Stimulated activated CD4-positive, alpha-beta T cell treated with anti-CD3 and anti-CD28 coated beads, Interleukin-1b, Interleukin-23, amount 100 ng/mL, for 1 hour (primary cell): ENCODE data around the gene TULP4.
"Not testable (repeated sequence)": the region's sequence is repeated elsewhere in the genome, so short reads cannot be mapped to it uniquely, and the experiment has no call there.

Source experiments
- DNase-seq, 2 donors: peaks; one replicate each; pipeline ENCODE4 v3.0.0-alpha.2; 2020; ENCODE audit warnings: low read depth in 2 of 2

TULP4 gene

DNA sequence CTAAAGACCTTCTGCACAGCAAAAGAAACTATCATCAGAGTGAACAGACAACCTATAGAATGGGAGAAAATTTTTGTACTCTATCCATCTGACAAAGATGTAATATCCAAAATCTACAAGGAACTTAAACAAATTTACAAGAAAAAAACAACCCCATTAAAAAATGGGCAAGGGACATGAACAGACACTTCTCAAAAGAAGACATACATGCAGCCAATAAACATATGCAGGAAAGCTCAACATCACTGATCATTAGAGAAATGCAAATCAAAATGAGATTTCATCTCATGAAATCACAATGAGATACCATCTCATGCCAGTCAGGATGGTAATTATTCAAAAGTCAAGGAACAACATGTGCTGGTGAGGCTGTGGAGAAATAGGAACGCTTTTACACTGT is 215.6 kb downstream of the TULP4 start:
- DNase-seq: not testable (repeated sequence)

DNA sequence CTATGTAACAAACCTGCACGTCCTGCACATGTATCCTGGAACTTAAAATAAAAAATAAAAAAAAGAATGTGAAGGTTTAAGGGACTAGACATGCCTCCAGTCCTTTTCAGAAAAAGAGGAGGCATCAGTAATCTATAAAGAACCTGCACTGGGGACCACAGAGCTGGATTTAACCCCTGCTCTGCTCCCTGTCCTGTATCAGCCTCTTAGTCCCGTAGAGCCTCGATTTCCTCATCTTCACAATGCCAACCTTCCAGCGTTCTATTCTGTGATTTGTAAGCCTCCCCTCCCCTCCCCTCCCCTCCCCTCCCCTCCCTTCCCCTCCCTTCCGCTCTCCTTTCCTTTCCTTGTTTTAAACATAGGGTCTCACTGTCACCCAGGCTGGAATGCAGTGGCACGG is 216.6 kb downstream of the TULP4 start:
- no peak for DNase-seq

DNA sequence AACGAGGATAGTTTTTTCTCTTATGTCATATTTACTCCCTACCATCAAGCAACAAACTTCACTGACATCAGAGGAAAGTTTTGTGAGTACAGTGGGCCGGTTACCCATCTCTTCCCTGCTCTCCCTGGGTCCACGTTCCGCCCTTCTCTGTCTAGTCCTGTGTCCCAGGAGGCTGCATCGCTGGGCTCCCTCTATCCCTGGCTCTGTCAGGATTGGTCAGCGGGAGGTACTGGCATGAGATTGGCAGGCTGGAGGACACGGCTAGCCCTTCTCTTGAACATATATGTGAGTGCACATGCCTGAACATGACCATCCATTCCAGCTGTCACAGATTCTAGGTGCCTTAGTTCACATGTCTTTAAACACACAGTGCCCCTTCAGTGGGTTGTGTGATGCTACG is 217.4 kb downstream of the TULP4 start:
- no peak for DNase-seq

- no peak for DNase-seq
These were observed 219.3 kb downstream of the TULP4 start for GRCh38 chr6:158531566-158531965.

DNA sequence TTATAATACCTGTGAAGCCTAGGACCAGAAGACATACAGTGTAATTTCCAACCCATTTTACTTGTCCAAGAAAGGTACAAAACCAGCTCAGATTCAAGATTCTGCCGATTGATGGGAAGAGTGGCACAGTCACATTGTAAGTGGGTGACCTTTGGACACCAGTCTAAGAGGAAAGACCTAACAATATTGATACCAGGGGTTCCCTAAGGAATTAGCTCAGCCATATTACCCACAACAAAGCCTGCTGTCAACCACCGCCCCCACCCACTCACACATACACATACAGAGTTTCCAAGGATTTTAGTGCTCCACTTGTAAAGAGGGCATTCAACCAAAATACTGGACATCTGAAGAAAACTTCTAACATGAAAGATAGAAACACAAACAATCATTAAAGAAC is 219.7 kb downstream of the TULP4 start:
- no peak for DNase-seq

DNA sequence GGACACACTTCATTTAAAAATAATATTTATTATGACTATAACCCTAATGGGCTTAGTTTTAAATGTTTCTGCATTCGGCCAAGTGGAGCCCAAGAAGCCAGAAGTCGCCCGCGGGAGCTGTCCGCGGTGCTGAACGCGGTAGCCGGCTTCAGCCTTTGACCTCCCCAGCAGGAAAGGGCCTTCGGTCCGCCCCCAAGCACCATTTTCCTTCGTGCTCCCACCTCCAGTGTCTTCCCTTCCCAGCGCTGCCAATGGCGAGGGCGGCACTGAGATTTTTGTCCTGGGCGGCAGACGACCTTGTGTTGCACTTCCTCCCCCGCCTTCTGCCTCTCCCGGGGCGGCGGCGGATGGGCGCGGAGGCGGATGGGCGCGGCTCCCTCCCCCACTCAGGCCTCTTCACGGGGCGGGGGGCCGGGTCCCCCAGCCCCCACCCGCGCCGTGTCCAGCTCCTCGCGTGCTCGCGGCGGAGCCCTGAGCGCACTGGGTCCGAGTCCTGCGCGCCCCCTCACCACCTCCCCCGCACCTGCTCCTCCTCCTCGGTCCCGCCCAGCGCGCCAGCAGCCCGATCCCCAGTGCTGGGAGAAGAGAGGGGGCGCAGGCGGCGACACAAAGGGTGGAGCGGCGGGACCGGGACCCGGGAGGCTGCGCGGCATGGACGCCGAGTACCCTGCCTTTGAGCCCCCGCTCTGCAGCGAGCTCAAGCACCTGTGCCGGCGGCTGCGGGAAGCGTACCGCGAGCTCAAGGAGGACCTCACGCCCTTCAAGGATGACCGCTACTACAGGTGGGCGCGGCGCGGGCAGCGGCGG is 224.0 kb downstream of the TULP4 start:
- DNase-seq: peak; percentile 40 to 47

DNA sequence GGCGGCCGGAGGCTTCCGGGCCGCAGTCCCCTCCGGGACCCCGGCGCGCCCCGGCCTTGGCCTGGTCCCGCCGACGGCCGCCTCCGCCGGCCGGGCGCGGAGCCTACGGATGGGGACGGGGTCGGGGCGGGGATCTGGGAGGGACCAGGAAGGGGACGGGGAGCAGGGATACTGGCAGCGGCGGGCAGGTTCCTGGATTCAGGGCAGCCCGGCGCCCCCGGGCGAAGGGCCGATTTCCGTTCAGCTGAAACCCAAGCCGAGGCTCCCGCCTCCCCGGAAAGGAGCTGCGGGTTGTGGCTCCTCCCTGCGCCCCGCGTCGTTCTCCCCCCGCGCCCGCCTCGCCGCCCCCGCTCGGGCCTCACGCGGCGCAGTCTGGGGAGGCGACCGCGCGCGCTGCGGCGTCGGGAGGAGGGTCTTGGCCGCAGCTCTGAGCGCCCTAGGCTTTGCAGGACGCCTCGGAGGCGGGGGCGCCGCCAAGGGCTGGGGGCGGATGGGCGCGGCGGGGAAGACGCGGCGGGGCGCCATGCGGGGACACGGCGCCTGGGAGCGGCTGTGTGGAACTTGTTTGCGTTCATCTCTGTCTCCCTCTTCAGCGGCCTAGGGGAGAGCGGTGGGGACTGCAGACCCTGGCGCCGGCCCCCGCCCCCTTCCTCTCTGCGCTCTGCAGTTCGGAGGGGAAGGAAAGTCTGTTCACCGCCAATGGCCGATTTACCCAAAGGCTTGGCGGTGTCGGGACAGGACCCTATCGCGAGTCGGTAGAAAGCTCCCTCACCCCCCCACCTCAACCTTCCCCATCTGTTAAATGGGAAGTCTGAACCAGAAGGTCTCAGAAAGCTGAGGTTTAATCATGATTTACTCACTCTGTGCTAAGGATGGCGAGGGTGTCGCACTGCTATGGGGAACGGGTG is 224.9 kb downstream of the TULP4 start:
- no peak for DNase-seq

GRCh38 chr6:158538741-158539140 is 226.5 kb downstream of the TULP4 start:
- DNase-seq: no peak

DNA sequence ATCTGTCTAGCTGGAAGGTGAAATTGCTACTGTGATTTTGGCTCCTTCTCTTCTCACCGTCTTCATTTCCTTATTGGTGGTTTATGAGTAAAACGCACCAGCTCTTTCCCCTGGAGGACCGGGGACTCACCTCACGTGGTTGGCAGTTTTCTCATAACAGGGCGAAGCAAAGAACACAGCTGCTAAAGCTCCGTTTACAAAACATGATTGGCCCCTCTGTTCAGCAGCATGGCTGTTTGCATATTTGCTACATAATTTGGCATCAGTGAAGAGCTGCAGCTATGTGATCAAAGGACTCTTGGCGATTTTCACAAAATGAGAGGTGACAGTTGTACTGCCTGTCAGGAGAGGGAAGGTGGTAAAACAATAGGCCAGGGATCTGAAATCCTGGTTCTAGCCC is 227.1 kb downstream of the TULP4 start:
- no peak for DNase-seq

DNA sequence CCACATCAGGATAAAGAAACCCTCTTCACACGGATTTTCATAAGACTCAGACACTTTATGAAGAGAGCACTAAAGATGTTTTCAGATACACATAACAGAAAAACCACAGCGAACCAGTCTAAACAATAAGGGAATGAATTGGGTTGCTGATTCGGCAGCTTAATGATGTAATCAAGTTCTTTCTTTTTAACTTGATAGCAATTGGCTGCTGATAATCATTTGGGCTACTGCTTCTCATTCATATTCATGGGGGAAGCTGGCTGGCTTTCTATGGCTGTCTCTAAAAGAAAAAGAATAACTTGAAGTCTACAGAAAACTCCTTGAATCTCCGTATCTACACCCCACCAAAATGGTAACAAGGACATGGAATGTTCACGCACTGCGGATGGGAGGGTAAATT is 227.6 kb downstream of the TULP4 start:
- no peak for DNase-seq

- DNase-seq: no peak
These were observed 231.4 kb downstream of the TULP4 start for GRCh38 chr6:158543606-158544185.

- DNase-seq: no peak
These were observed 232.2 kb downstream of the TULP4 start for GRCh38 chr6:158544428-158544827.

- no peak for DNase-seq
These were observed 233.0 kb downstream of the TULP4 start for GRCh38 chr6:158545043-158545966.

DNA sequence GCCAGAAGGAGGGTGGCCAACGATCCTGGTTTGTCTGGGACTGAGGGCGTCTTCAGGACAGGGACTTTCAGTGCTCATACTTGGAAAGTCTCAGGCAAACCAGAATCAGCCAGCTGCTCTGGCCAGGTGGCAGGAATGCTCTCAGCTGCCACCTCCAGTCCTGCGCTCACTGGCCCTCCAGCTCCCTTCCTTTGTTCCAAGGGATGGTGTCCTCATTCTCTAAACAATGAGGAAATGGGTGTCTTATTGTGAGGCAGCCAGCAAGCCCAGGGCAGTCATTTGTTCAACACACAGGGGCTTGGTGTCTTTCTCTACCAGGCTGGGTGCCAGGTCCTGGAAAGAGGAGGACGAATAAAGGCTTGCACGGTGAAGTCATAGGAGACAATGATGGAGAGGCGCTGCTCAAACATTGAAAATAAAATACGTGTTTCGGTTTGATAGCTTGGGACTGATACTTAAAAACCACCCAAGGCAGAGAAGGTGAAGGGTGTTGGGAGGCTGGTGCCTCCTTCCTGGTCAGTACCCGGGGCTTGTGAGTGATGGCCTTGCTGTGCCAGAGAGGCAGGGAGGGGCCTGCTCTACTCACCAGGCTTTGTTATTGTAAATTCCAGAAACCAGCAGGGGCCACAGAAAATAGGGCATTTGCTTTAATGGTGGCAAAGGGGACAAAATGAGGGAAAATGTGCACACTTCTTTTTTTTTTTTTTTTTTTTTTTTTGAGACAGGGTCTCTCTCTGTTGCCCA is 236.3 kb downstream of the TULP4 start:
- DNase-seq: no peak

DNA sequence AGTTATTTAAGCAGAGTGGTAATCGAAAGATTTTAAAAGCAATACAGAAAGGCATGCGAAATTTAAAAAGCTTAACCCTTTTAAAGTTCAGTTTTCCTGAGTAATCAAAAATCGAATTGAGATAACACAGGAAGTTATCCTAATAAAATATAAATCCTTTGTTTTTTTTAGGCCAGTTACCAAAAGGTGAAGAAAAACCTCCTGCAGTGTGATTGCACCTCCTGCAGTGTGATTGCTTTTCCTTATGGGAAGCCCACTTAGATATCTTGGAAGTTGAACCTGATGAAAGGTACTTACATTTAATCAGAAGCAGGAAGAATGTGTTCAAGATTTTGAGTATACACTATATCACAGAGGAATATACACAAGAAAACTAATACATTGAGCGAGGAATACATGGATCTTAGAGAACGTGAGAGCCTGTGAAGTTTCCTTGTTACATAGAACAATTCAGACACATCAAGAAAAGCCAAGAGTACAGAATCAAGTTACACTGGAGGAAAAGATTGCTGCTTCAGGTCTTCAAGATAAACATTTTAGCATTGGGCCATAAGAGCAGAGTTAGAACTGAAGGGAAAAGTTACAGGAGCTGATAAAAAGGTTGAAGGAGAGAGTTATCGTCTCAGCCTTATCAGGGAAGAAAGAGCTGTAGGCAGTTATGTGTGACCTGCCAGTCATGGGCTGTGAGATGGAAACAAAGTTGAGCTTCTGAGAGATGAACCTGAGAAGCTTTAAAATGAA is 240.0 kb downstream of the TULP4 start:
- DNase-seq: no peak

DNA sequence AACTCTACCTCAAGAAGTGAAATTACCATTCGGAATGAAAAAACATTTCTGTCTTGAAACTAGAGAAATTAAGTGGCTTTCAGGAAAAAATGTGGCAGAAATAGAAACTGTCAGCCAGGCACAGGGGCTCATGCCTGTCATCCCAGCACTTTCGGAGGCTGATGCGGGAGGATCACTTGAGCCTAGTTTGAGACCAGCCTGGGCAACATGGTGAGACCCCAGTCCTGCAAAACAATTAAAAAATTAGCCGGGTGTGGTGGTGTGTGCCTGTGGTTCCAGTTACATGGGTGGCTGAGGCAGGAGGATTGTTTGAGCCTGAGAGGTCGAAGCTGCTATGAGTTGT is 240.5 kb downstream of the TULP4 start:
- no peak for DNase-seq

DNA sequence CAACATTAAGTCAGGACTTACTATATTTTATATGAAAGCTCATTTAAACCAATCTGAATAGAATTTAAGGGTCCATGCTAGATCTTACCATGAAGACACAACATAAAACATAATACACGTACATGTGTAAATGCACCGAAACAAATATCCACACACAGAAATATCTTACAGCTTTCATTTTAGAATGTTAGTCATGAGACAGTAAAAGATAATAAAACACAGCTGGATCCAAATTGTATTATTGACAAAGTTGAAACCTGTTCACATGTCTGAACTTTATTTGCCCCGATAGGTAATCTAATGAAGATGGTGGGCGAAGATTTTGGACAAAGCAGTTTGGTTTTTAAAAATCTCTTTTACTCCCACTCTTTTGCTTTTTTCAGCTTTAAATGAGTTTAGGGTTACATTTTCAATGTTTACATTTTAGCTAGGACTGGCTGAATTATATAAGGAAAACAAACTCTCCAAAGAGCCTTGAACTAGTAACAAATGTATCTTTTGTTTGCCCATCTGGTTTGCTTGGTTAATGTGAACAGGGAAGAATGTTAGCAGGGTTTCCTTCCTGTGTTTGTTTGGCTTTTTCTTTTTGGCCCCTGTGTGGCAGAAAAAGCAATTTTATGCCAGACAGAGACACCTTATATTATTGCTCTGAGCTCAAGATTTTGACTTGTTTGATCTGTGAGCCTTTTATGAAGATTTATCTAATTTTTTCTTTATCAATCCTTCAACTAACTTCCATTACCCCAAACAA is 242.5 kb downstream of the TULP4 start:
- no peak for DNase-seq

- no peak for DNase-seq
These were observed 243.8 kb downstream of the TULP4 start for GRCh38 chr6:158556113-158556512.

DNA sequence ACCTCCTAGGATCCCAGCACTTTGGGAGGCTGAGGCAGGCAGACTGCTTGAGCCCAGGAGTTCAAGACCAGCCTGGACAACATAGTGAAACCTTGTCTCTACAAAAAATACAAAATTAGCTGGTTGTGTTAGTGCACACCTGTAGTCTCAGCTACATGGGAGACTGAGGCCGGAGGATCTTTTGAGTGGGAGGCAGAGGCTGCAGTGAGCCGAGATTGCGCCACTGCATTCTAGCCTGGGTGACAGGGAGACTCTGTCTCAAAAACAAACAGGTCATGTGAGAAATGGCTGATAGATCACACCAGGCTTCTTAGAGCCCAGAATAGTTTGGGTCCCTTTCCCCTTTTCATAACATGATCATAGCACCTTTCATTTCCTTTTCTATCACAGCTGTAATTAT is 244.8 kb downstream of the TULP4 start:
- not testable (repeated sequence) for DNase-seq
